ENCODE data around the gene CTNND1.
A peak's percentile ranks its signal among the peaks of the same experiment; 100 is the strongest.

CTNND1 gene

DNA sequence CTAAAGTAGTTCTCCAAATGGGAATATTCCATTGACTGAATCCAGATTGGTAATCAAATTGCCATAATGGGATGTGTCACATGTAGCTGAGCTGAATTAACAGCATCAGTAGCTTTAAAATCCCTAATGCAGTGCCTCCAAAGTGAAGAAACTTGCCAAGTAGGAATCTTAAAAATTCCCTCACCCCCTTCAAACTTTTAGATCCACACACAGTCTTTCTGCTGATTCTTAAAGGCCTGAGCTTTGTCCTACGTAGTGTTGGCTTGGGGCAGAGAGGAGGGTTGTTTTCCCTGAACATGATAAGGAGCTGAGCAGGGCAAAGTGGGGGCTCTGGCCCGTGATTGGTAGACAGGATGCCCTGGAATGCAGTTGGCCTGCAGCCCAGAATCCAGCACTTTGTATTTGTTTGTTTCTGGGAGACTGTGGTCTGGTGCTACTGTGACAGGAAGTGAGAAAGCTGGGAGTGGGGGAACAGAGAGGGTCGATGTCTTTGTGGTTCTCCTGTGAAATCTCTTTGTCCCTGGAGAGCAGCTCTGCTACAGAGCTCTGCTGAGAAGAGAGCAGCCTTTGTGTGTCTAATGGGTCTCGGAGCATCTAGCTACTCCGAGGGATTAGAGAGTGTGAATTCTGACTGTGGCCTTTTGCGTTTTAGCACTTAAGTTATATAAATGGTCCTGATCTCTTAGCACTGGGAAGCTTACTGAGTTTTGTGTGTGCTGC, 16.9 kb downstream of the CTNND1 start:
- no peak for DNase-seq (ENCODE audit: low read depth)
- TF ChIP-seq, protein P1, sequence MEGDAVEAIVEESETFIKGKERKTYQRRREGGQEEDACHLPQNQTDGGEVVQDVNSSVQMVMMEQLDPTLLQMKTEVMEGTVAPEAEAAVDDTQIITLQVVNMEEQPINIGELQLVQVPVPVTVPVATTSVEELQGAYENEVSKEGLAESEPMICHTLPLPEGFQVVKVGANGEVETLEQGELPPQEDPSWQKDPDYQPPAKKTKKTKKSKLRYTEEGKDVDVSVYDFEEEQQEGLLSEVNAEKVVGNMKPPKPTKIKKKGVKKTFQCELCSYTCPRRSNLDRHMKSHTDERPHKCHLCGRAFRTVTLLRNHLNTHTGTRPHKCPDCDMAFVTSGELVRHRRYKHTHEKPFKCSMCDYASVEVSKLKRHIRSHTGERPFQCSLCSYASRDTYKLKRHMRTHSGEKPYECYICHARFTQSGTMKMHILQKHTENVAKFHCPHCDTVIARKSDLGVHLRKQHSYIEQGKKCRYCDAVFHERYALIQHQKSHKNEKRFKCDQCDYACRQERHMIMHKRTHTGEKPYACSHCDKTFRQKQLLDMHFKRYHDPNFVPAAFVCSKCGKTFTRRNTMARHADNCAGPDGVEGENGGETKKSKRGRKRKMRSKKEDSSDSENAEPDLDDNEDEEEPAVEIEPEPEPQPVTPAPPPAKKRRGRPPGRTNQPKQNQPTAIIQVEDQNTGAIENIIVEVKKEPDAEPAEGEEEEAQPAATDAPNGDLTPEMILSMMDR (IDR thresholded peaks at IDR 0.05; ENCODE audit: insufficient read depth, low read depth, low read length, missing control alignments) = no peak
- no peak overlapping the region for H3K4me3 ChIP-seq (ENCODE audit: low read depth, low read length)

DNA sequence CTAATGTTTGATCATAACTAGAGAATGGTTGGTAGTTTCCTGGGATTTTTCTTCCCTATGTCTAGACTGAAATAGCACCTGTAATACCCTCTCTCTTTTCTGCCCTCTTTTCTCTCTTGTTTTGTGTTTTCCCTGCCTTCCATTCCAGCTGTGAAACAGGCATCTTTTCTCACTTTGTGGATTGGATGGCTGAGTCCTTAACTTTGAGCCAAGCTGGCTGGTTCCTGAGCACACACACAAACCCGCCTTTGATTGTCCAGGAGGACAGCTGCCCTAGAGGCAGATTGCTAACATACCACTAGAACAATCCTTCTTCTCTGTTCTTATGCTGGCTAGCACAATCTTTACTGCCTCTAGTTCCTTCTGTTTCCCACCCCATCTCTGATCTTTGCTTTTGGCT, 17.7 kb downstream of the CTNND1 start:
- TF ChIP-seq, protein P1 (IDR thresholded peaks at IDR 0.05; ENCODE audit: insufficient read depth, low read depth, low read length, missing control alignments) = no peak
- DNase-seq (ENCODE audit: low read depth) = no peak
- H3K4me3 ChIP-seq (ENCODE audit: low read depth, low read length) = no peak overlapping the region

GRCh38 chr11:57781529-57781943, 19.9 kb downstream of the CTNND1 start:
- TF ChIP-seq, protein P1 (IDR thresholded peaks at IDR 0.05; ENCODE audit: insufficient read depth, low read depth, low read length, missing control alignments) = no peak
- no peak overlapping the region for H3K4me3 ChIP-seq (ENCODE audit: low read depth, low read length)
- no peak for DNase-seq (ENCODE audit: low read depth)

GRCh38 chr11:57785072-57785471, 23.5 kb downstream of the CTNND1 start:
- TF ChIP-seq, protein P1 (IDR thresholded peaks at IDR 0.05; ENCODE audit: insufficient read depth, low read depth, low read length, missing control alignments) = no peak
- no peak overlapping the region for H3K4me3 ChIP-seq (ENCODE audit: low read depth, low read length)
- DNase-seq (ENCODE audit: low read depth) = peak; percentile 29

- TF ChIP-seq, protein P1 (IDR thresholded peaks at IDR 0.05; ENCODE audit: insufficient read depth, low read depth, low read length, missing control alignments) = no peak
- DNase-seq (ENCODE audit: low read depth) = no peak
- no peak overlapping the region for H3K4me3 ChIP-seq (ENCODE audit: low read depth, low read length)
These were observed 24.8 kb downstream of the CTNND1 start for GRCh38 chr11:57786436-57786835.

- no peak for DNase-seq (ENCODE audit: low read depth)
- TF ChIP-seq, protein P1 (IDR thresholded peaks at IDR 0.05; ENCODE audit: insufficient read depth, low read depth, low read length, missing control alignments) = no peak
- no peak overlapping the region for H3K4me3 ChIP-seq (ENCODE audit: low read depth, low read length)
These were observed 25.5 kb downstream of the CTNND1 start for GRCh38 chr11:57787006-57787604.

All from GM12865 (cell line).